ENCODE measurements around the gene TMEM127.

DNA sequence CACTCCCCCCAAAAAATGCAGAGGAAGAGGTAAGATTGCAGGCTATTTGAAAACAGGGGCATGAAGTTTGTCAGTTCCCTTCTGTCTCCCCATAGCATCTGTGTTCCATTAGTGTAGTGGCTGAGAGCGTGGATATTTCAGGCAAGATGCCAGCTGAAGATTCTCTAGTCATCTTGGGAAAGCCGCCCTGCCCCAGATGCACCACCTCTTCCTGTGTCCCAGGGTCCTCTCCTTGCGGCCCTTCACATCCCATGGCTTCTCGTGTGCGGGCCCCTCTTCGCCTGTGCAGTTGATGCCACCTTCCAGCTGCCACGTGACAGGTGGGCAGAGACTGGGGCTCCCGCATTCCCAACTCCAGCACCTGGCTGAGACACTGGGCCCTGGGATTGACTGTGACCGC lies 16.1 kb downstream of the TMEM127 start:
- TF ChIP-seq POLR2A (IDR thresholded peaks at IDR 0.05) = no peak
- TF ChIP-seq, protein P1, sequence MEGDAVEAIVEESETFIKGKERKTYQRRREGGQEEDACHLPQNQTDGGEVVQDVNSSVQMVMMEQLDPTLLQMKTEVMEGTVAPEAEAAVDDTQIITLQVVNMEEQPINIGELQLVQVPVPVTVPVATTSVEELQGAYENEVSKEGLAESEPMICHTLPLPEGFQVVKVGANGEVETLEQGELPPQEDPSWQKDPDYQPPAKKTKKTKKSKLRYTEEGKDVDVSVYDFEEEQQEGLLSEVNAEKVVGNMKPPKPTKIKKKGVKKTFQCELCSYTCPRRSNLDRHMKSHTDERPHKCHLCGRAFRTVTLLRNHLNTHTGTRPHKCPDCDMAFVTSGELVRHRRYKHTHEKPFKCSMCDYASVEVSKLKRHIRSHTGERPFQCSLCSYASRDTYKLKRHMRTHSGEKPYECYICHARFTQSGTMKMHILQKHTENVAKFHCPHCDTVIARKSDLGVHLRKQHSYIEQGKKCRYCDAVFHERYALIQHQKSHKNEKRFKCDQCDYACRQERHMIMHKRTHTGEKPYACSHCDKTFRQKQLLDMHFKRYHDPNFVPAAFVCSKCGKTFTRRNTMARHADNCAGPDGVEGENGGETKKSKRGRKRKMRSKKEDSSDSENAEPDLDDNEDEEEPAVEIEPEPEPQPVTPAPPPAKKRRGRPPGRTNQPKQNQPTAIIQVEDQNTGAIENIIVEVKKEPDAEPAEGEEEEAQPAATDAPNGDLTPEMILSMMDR (IDR thresholded peaks at IDR 0.05) = no peak

All from heart left ventricle (tissue), 13 donors.